CD4-positive, alpha-beta T cell (primary cell): ENCODE data around the gene DYNLRB1. TPM values are rescaled to one million over a fixed set of nuclear protein-coding genes. Genes with fewer than 3 reads are reported as not detected.

ENCODE experiments used
- ATAC-seq: fragments of 200-7000 bp; cut with Tn5 transposase; one replicate; pipeline ENCODE4 v1.10.0; 2022; ENCODE audit warnings: mild to moderate bottlenecking; ENCODE audit not compliant: poor library complexity
- CTCF ChIA-PET: fragments of 350-600 bp; sonication (Branson Sonifier 250); formaldehyde crosslinking; loops from one replicate; lab custom pipeline; 2021; ENCODE audit warnings: antibody characterized with exemption, inconsistent platforms; lab: Charles Lee
- POLR2A ChIA-PET: fragments of 350-600 bp; sonication (Branson Sonifier 250); formaldehyde crosslinking; loops from one replicate; lab custom pipeline; 2021; ENCODE audit warnings: antibody characterized with exemption, inconsistent platforms; lab: Charles Lee
- DNase-seq, 14 experiments: peaks; one replicate each; pipeline ENCODE4 v3.0.0-alpha.2; 2013 to 2020; ENCODE audit warnings: mixed read lengths in 2 of 14
- H3K27ac ChIP-seq, 2 donors: one replicate each; pipeline versions ENCODE4 v1.5.1 to v1.7.0; 2013; ENCODE audit warnings: low read length in 2 of 2, low read depth in 1 of 2, mild to moderate bottlenecking in 1 of 2
- H3K27me3 ChIP-seq, 2 experiments: 1 replicate in 1 of 2; 2 replicates in 1 of 2; pipeline versions ENCODE4 v1.6.1 to v1.7.0; 2013; ENCODE audit warnings: low read length in 2 of 2, control low read depth in 1 of 2, mild to moderate bottlenecking in 1 of 2, moderate library complexity in 1 of 2; ENCODE audit not compliant: insufficient read depth in 2 of 2, control insufficient read depth in 1 of 2
- H3K36me3 ChIP-seq: one replicate; pipeline ENCODE4 v1.6.1; 2013; ENCODE audit warnings: low read length, control low read depth; ENCODE audit not compliant: insufficient read depth
- H3K4me1 ChIP-seq: one replicate; pipeline ENCODE4 v1.6.1; 2013; ENCODE audit warnings: low read length, control low read depth; ENCODE audit not compliant: insufficient read depth
- H3K4me3 ChIP-seq: one replicate; pipeline ENCODE4 v1.5.1; 2013; ENCODE audit warnings: mild to moderate bottlenecking, low read length, moderate library complexity
- H3K9me3 ChIP-seq, 2 experiments: 1 replicate in 1 of 2; 2 replicates in 1 of 2; pipeline versions ENCODE4 v1.6.1 to v1.7.0; 2013; ENCODE audit warnings: low read length in 2 of 2, mild to moderate bottlenecking in 2 of 2, control low read depth in 1 of 2, moderate library complexity in 1 of 2; ENCODE audit not compliant: control insufficient read depth in 1 of 2, insufficient read depth in 1 of 2
- H3K27ac Mint-ChIP-seq: one replicate; pipeline ENCODE4 v1.8.0; 2020; ENCODE audit warnings: mixed read lengths
- H3K27me3 Mint-ChIP-seq: one replicate; pipeline ENCODE4 v1.8.0; 2021; ENCODE audit warnings: mixed read lengths
- H3K36me3 Mint-ChIP-seq: one replicate; pipeline ENCODE4 v1.8.0; 2021; ENCODE audit warnings: low read depth, mixed read lengths
- H3K4me1 Mint-ChIP-seq: one replicate; pipeline ENCODE4 v1.8.0; 2021; ENCODE audit warnings: low read depth, mixed read lengths
- H3K4me3 Mint-ChIP-seq: one replicate; pipeline ENCODE4 v1.8.0; 2020; ENCODE audit warnings: mild to moderate bottlenecking, mixed read lengths
- H3K9me3 Mint-ChIP-seq: one replicate; pipeline ENCODE4 v1.8.0; 2020; ENCODE audit warnings: mixed read lengths
- CTCF ChIP-seq: fragments of 200-600 bp; IDR thresholded peaks from one replicate; pipeline ENCODE4 v1.8.0; 2022; ENCODE audit warnings: antibody characterized with exemption, mild to moderate bottlenecking
- intact Hi-C, 2 experiments: fragments of 100-400 bp; cut with DNase I in 1 of 2; cut with micrococcal nuclease in 1 of 2; formaldehyde crosslinking; loops; one replicate each; pipeline versions ENCODE4 v1.15.1 to v1.9.0; 2023 to 2025; cut with DNase I, micrococcal nuclease
- total RNA-seq, 174 experiments: library from RNA in 2 of 174; stranded (reverse) in 2 of 174; gene quantifications; one replicate each; pipeline ENCODE4 v1.2.3 and lab custom pipeline; 2021 to 2026

DYNLRB1 gene
- total RNA-seq, 2 experiments from 2014 or later = 38.3 to 40.3 TPM

- no peak for DNase-seq
- H3K36me3 Mint-ChIP-seq = peaks cover 86% of the 10 kb centered on the region
- peaks cover 0 to 7% of the 10 kb centered on the region in 2 experiments for H3K9me3 ChIP-seq
- ChIA-PET POLR2A (no interaction called here), CTCF (interaction anchor here (1.2 kb wide), 1 partner anchor 172 kb away, joined by 4 read pairs; no protein-coding TSS in a partner anchor)
- H3K27ac Mint-ChIP-seq = no peak overlapping the region
- H3K27me3 ChIP-seq = no peaks in the 10 kb centered on the region
- ATAC-seq = no peak
- no peaks in the 10 kb centered on the region for H3K4me1 Mint-ChIP-seq
- no peak overlapping the region for H3K27ac ChIP-seq
- H3K4me3 Mint-ChIP-seq = no peak overlapping the region
- no peak overlapping the region for H3K4me3 ChIP-seq
- no peak for TF ChIP-seq CTCF
- no peaks in the 10 kb centered on the region for H3K9me3 Mint-ChIP-seq
- no peaks in the 10 kb centered on the region for H3K27me3 Mint-ChIP-seq
- intact Hi-C loops = no loop called here
- H3K4me1 ChIP-seq = no peaks in the 10 kb centered on the region
- peaks cover 55% of the 10 kb centered on the region for H3K36me3 ChIP-seq
These were observed 31.1 kb upstream of the DYNLRB1 start for GRCh38 chr20:34485068-34485634.

- CTCF ChIA-PET = interaction anchor here (0.6 kb wide), 1 partner anchor 119 kb away, joined by 3 read pairs; no protein-coding TSS in a partner anchor
- H3K36me3 ChIP-seq = peaks cover 73% of the 10 kb centered on the region
- H3K27ac Mint-ChIP-seq = no peak overlapping the region
These were observed 24.8 kb upstream of the DYNLRB1 start for GRCh38 chr20:34491226-34491931.

GRCh38 chr20:34491932-34492509, 24.2 kb upstream of the DYNLRB1 start:
- H3K9me3 ChIP-seq = no peaks in the 10 kb centered on the region
- Mint-ChIP-seq H3K27me3 (no peaks in the 10 kb centered on the region), H3K27ac (no peak overlapping the region), H3K4me3 (no peak overlapping the region), H3K9me3 (no peaks in the 10 kb centered on the region), H3K36me3 (peaks cover 84% of the 10 kb centered on the region), H3K4me1 (no peaks in the 10 kb centered on the region)
- DNase-seq (no peak), ATAC-seq (no peak)
- ChIA-PET POLR2A (no interaction called here), CTCF (interaction anchor here (0.6 kb wide), 1 partner anchor 259 kb away, joined by 3 read pairs; no protein-coding TSS in a partner anchor)
- no peak overlapping the region for H3K27ac ChIP-seq
- H3K4me3 ChIP-seq = no peak overlapping the region
- H3K27me3 ChIP-seq = no peaks in the 10 kb centered on the region
- peaks cover 73% of the 10 kb centered on the region for H3K36me3 ChIP-seq
- intact Hi-C loops = no loop called here
- no peaks in the 10 kb centered on the region for H3K4me1 ChIP-seq
- TF ChIP-seq CTCF = no peak

More at GRCh38 chr20:34491226-34491931, 24.8 kb upstream of the DYNLRB1 start:
- Histone ChIP-seq H3K27me3 (no peaks in the 10 kb centered on the region), H3K4me3 (no peak overlapping the region), H3K9me3 (no peaks in the 10 kb centered on the region), H3K27ac (no peak overlapping the region), H3K4me1 (no peaks in the 10 kb centered on the region)
- Mint-ChIP-seq H3K36me3 (peaks cover 79% of the 10 kb centered on the region), H3K9me3 (no peaks in the 10 kb centered on the region), H3K4me3 (no peak overlapping the region), H3K4me1 (no peaks in the 10 kb centered on the region), H3K27me3 (no peaks in the 10 kb centered on the region)
- ATAC-seq = no peak
- intact Hi-C loops = no loop called here
- no peak for TF ChIP-seq CTCF
- DNase-seq = no peak
- POLR2A ChIA-PET = no interaction called here
